ENCODE results near the gene SMIM15.

Gene SMIM15

GRCh38 chr5:61159836-61160235, 2.4 kb downstream of the SMIM15 start:
- DNase-seq (ENCODE audit: low read depth), result no peak

GRCh38 chr5:61159070-61159469, 3.2 kb downstream of the SMIM15 start:
- DNase-seq (ENCODE audit: low read depth), result no peak

GRCh38 chr5:61151893-61152292, 10.4 kb downstream of the SMIM15 start:
- no peak for DNase-seq (ENCODE audit: low read depth)

- no peak for DNase-seq (ENCODE audit: low read depth)
These were observed 13.8 kb downstream of the SMIM15 start for GRCh38 chr5:61148515-61148914.

GRCh38 chr5:61142811-61143210, 19.5 kb downstream of the SMIM15 start:
- DNase-seq (ENCODE audit: low read depth), result no peak

GRCh38 chr5:61142391-61142790, 19.9 kb downstream of the SMIM15 start:
- DNase-seq (ENCODE audit: low read depth), result no peak

GRCh38 chr5:61141801-61142200, 20.5 kb downstream of the SMIM15 start:
- DNase-seq (ENCODE audit: low read depth), result no peak

- DNase-seq (ENCODE audit: low read depth), result no peak
These were observed 22.3 kb downstream of the SMIM15 start for GRCh38 chr5:61139931-61140330.

- no peak for DNase-seq (ENCODE audit: low read depth)
These were observed 23.0 kb downstream of the SMIM15 start for GRCh38 chr5:61139094-61139873.

GRCh38 chr5:61137835-61138234, 24.4 kb downstream of the SMIM15 start:
- no peak for DNase-seq (ENCODE audit: low read depth)

GRCh38 chr5:61132559-61132958, 29.7 kb downstream of the SMIM15 start:
- DNase-seq (ENCODE audit: low read depth), result no peak

GRCh38 chr5:61130289-61130688, 32.0 kb downstream of the SMIM15 start:
- no peak for DNase-seq (ENCODE audit: low read depth)

- DNase-seq (ENCODE audit: low read depth), result no peak
These were observed 39.1 kb downstream of the SMIM15 start for GRCh38 chr5:61123145-61123544.

- no peak for DNase-seq (ENCODE audit: low read depth)
These were observed 41.7 kb downstream of the SMIM15 start for GRCh38 chr5:61120534-61120933.

- DNase-seq (ENCODE audit: low read depth), result no peak
These were observed 43.2 kb downstream of the SMIM15 start for GRCh38 chr5:61119066-61119465.

- no peak for DNase-seq (ENCODE audit: low read depth)
These were observed 46.3 kb downstream of the SMIM15 start for GRCh38 chr5:61115968-61116367.

- DNase-seq (ENCODE audit: low read depth), result no peak
These were observed 47.8 kb downstream of the SMIM15 start for GRCh38 chr5:61114441-61114840.

All from T-helper 22 cell (primary cell).